GM12878 (cell line): Measurements from ENCODE around the gene CFAP300. TPM values are rescaled to one million over a fixed set of nuclear protein-coding genes. Genes with fewer than 3 reads are reported as not detected.

Experiments used
- ATAC-seq: fragments of 200-7000 bp; cut with Tn5 transposase; 3 replicates; pipeline ENCODE4 v1.9.1; 2020; ENCODE audit warnings: mild to moderate bottlenecking, moderate library complexity
- BruUV-seq: library from RNA; stranded (reverse); fragments of 400-500 nt; replicated peaks from 2 replicates; lab custom pipeline; 2021; lab: Mats Ljungman, UMichigan
- CTCF ChIA-PET: fragments of 300-600 bp; sonication (Branson Sonifier 250); formaldehyde crosslinking; extraction: SDS; loops from one replicate; lab custom pipeline; 2021; ENCODE audit warnings: inconsistent platforms; lab: Yijun Ruan, JAX
- POLR2A ChIA-PET: fragments of 350-600 bp; formaldehyde crosslinking; extraction: SDS; loops from one replicate; lab custom pipeline; 2021; ENCODE audit warnings: inconsistent platforms; lab: Charles Lee
- RAD21 ChIA-PET: fragments of 300-600 bp; sonication (Branson Sonifier 250); formaldehyde crosslinking; loops from one replicate; lab custom pipeline; 2023; ENCODE audit warnings: antibody characterized with exemption; ENCODE audit not compliant: unreplicated experiment; lab: Charles Lee
- SMC1A ChIA-PET: fragments of 300-600 bp; sonication (Branson Sonifier 250); formaldehyde crosslinking; loops from one replicate; lab custom pipeline; 2023; ENCODE audit not compliant: unreplicated experiment, uncharacterized antibody; lab: Charles Lee
- DNase-seq: peaks from one replicate; pipeline ENCODE4 v3.0.0-alpha.2; 2011; ENCODE audit warnings: low read depth, low spot score
- FAIRE-seq: peaks from 3 replicates; lab custom pipeline; 2011; peaks lifted over from hg19 to GRCh38; lab: Jason Lieb, UNC
- H2AFZ ChIP-seq: 2 replicates; pipeline ENCODE4 v1.6.0; 2011; ENCODE audit warnings: low read depth, low read length, control low read depth; ENCODE audit not compliant: control insufficient read depth
- H3K27ac ChIP-seq: 2 replicates; pipeline ENCODE4 v1.5.1; 2011; ENCODE audit warnings: control low read depth; ENCODE audit not compliant: control insufficient read depth, insufficient read depth
- H3K27me3 ChIP-seq, 2 experiments: replicated peaks in 1 of 2; 2 replicates each; pipeline versions ENCODE4 v1.6.0 to v1.6.1; 2011; ENCODE audit warnings: low read length in 1 of 2; ENCODE audit not compliant: control insufficient read depth in 2 of 2, insufficient read depth in 2 of 2
- H3K36me3 ChIP-seq, 2 experiments: 2 replicates each; pipeline ENCODE4 v1.5.1; 2011; ENCODE audit warnings: low read length in 1 of 2; ENCODE audit not compliant: control insufficient read depth in 2 of 2, insufficient read depth in 2 of 2
- H3K4me1 ChIP-seq: 2 replicates; pipeline ENCODE4 v1.6.1; 2011; ENCODE audit warnings: mild to moderate bottlenecking, low read length, moderate library complexity, mixed read lengths; ENCODE audit not compliant: control insufficient read depth, insufficient read depth
- H3K4me2 ChIP-seq: 2 replicates; pipeline ENCODE4 v1.6.0; 2011; ENCODE audit warnings: control low read depth; ENCODE audit not compliant: control insufficient read depth, insufficient read depth
- H3K4me3 ChIP-seq: fragments of 200-600 bp; sonication (generic); 2 replicates; pipeline ENCODE4 v1.5.1; 2016
- H3K79me2 ChIP-seq: 2 replicates; pipeline ENCODE4 v1.6.0; 2011; ENCODE audit warnings: low read length; ENCODE audit not compliant: control insufficient read depth, insufficient read depth
- H3K9ac ChIP-seq: 2 replicates; pipeline ENCODE4 v1.8.0; 2011; ENCODE audit warnings: low read length, control low read depth, mixed read lengths; ENCODE audit not compliant: control insufficient read depth, insufficient read depth
- H3K9me3 ChIP-seq: replicated peaks from 3 replicates; pipeline ENCODE4 v1.5.1; 2011; ENCODE audit warnings: mild to moderate bottlenecking, low read length; ENCODE audit not compliant: control insufficient read depth, insufficient read depth
- H4K20me1 ChIP-seq: 2 replicates; pipeline ENCODE4 v1.6.0; 2011; ENCODE audit not compliant: control insufficient read depth, insufficient read depth
- BACH1 ChIP-seq: fragments of 450-650 bp; IDR thresholded peaks from 2 replicates; pipeline ENCODE4 v1.6.1; 2017; ENCODE audit warnings: mild to moderate bottlenecking, borderline replicate concordance
- MXI1 ChIP-seq: fragments of 150-350 bp; IDR thresholded peaks from 2 replicates; pipeline ENCODE4 v1.6.1; 2011; ENCODE audit warnings: low read depth, mild to moderate bottlenecking, inconsistent platforms, low read length, improper control_type of control experiment
- NFYA ChIP-seq: IDR thresholded peaks from 2 replicates; pipeline ENCODE4 v1.6.1; 2011; ENCODE audit warnings: low read depth, mild to moderate bottlenecking, low read length, improper control_type of control experiment, borderline replicate concordance
- RUNX3 ChIP-seq: IDR thresholded peaks from 2 replicates; pipeline ENCODE4 v1.6.1; 2012; ENCODE audit warnings: low read length, inconsistent platforms
- TCF7 ChIP-seq: IDR thresholded peaks from 2 replicates; pipeline ENCODE4 v1.6.1; 2014; ENCODE audit warnings: antibody characterized with exemption, borderline replicate concordance
- YBX1 ChIP-seq: fragments of 450-650 bp; IDR thresholded peaks from 2 replicates; pipeline ENCODE4 v1.6.1; 2016; ENCODE audit warnings: antibody characterized with exemption
- ZNF622 ChIP-seq: fragments of 450-650 bp; IDR thresholded peaks from 2 replicates; pipeline ENCODE4 v1.6.1; 2017; ENCODE audit warnings: mild to moderate bottlenecking, inconsistent platforms
- WGBS: methylation state at CpG from one replicate; pipeline ENCODE4 v1.1.6; 2016; ENCODE audit warnings: low lambda C conversion rate; ENCODE audit not compliant: insufficient replicate concordance, insufficient coverage; ENCODE audit errors: missing lambda C conversion rate; 5-methylcytosine and 5-hydroxymethylcytosine counted together
- in situ Hi-C: fragments of 300-500 bp; cut with MboI; formaldehyde crosslinking; loops from 9 replicates; pipeline ENCODE4 v1.14.3; 2018; ENCODE audit warnings: mixed read lengths
- intact Hi-C: fragments of 100-400 bp; cut with micrococcal nuclease; formaldehyde crosslinking; loops from one replicate; pipeline ENCODE4 v1.14.2; 2022; ENCODE audit not compliant: unreplicated experiment
- polyA plus RNA-seq, 11 experiments: library from polyadenylated mRNA; depleted of rRNA in 4 of 11; unstranded in 6 of 11; stranded (reverse) in 5 of 11; fragments of >200 nt; fragmentation: Nextera tagmentation in 4 of 11; fragmentation: Illumina TruSeq in 1 of 11; extraction: Ambion mirVana in 4 of 11; extraction: Trizol in 1 of 11; gene quantifications; 1 replicate in 1 of 11; 2 replicates in 10 of 11; pipeline versions ENCODE4 v1.2.1 to v1.2.3, GENCODE V29; 2011 to 2016; ENCODE audit warnings: inconsistent platforms in 2 of 11, missing spikeins in 2 of 11, low read depth in 1 of 11
- total RNA-seq, 4 experiments: library from RNA; depleted of rRNA in 3 of 4; stranded (reverse); fragments of >200 nt in 3 of 4; fragmentation: Illumina TruSeq in 1 of 4; extraction: Trizol in 1 of 4; gene quantifications; 2 replicates each; pipeline versions ENCODE4 v1.2.1 to v1.2.3, GENCODE V29; 2013 to 2021
- TF ChIP-seq, protein P1 (sequence below): fragments of 450-650 bp; IDR thresholded peaks from 2 replicates; pipeline ENCODE4 v1.6.1; 2017; ENCODE audit warnings: antibody characterized with exemption, mild to moderate bottlenecking, moderate library complexity
- TF ChIP-seq, protein P2 (sequence below): fragments of 150-350 bp; IDR thresholded peaks from 2 replicates; pipeline ENCODE4 v1.6.1; 2014; ENCODE audit warnings: mild to moderate bottlenecking, low read depth, low read length
- TF ChIP-seq, protein P3 (sequence below): fragments of 450-650 bp; formaldehyde crosslinking; IDR thresholded peaks from 2 replicates; pipeline ENCODE4 v1.4.0; 2020; ENCODE audit warnings: mild to moderate bottlenecking, moderate library complexity
- TF ChIP-seq, protein P4 (sequence below): fragments of 450-650 bp; IDR thresholded peaks from 2 replicates; pipeline ENCODE4 v1.6.1; 2016; ENCODE audit warnings: mild to moderate bottlenecking

Gene CFAP300
- total and polyA plus RNA-seq, 10 of the 15 experiments (the other 5 are each of a cell fraction or from before 2014, with no cell fraction given) = not detected

GRCh38 chr11:102097186-102097585 is 49.9 kb downstream of the CFAP300 start (continued):
- TF ChIP-seq MXI1 = no peak
- TF ChIP-seq, all 136 proteins: peak for 0

DNA sequence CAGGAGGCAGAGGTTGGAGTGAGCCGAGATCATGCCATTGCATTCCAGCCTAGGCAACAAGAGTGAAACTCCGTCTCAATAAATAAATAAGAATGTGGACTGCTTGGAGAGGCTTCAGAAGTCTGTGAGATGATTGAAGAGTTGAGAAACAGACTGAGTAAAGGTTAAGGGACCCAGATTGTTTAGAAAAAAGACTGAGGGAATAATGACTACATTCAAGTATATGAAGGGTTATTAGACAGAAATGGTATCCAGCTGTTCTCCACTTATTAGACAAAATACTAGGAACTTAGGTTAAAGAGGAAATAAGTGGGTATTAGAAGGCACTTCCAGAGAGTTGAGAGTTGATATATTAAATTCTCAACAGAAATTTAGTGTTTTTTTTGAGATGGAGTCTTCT is 52.5 kb downstream of the CFAP300 start:
- H3K9me3 ChIP-seq = no peaks in the 10 kb centered on the region
- H3K36me3 ChIP-seq = no peaks in the 10 kb centered on the region
- H3K4me2 ChIP-seq = no peak overlapping the region
- intact Hi-C loops (no loop called here), in situ Hi-C loops (no loop called here)
- H4K20me1 ChIP-seq = no peaks in the 10 kb centered on the region
- ATAC-seq (no peak), DNase-seq (no peak), FAIRE-seq (no peak)
- H3K27me3 ChIP-seq = no peaks in the 10 kb centered on the region
- H3K4me3 ChIP-seq = no peak overlapping the region
- SMC1A ChIA-PET = no interaction called here
- TF ChIP-seq RUNX3 (no peak), TCF7 (no peak), BACH1 (no peak), YBX1 (no peak), NFYA (no peak), ZNF622 (no peak), MXI1 (no peak)
- TF ChIP-seq, protein P1, sequence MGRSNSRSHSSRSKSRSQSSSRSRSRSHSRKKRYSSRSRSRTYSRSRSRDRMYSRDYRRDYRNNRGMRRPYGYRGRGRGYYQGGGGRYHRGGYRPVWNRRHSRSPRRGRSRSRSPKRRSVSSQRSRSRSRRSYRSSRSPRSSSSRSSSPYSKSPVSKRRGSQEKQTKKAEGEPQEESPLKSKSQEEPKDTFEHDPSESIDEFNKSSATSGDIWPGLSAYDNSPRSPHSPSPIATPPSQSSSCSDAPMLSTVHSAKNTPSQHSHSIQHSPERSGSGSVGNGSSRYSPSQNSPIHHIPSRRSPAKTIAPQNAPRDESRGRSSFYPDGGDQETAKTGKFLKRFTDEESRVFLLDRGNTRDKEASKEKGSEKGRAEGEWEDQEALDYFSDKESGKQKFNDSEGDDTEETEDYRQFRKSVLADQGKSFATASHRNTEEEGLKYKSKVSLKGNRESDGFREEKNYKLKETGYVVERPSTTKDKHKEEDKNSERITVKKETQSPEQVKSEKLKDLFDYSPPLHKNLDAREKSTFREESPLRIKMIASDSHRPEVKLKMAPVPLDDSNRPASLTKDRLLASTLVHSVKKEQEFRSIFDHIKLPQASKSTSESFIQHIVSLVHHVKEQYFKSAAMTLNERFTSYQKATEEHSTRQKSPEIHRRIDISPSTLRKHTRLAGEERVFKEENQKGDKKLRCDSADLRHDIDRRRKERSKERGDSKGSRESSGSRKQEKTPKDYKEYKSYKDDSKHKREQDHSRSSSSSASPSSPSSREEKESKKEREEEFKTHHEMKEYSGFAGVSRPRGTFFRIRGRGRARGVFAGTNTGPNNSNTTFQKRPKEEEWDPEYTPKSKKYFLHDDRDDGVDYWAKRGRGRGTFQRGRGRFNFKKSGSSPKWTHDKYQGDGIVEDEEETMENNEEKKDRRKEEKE = no peak
- TF ChIP-seq, protein P2, sequence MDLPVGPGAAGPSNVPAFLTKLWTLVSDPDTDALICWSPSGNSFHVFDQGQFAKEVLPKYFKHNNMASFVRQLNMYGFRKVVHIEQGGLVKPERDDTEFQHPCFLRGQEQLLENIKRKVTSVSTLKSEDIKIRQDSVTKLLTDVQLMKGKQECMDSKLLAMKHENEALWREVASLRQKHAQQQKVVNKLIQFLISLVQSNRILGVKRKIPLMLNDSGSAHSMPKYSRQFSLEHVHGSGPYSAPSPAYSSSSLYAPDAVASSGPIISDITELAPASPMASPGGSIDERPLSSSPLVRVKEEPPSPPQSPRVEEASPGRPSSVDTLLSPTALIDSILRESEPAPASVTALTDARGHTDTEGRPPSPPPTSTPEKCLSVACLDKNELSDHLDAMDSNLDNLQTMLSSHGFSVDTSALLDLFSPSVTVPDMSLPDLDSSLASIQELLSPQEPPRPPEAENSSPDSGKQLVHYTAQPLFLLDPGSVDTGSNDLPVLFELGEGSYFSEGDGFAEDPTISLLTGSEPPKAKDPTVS = no peak
- TF ChIP-seq, protein P3, sequence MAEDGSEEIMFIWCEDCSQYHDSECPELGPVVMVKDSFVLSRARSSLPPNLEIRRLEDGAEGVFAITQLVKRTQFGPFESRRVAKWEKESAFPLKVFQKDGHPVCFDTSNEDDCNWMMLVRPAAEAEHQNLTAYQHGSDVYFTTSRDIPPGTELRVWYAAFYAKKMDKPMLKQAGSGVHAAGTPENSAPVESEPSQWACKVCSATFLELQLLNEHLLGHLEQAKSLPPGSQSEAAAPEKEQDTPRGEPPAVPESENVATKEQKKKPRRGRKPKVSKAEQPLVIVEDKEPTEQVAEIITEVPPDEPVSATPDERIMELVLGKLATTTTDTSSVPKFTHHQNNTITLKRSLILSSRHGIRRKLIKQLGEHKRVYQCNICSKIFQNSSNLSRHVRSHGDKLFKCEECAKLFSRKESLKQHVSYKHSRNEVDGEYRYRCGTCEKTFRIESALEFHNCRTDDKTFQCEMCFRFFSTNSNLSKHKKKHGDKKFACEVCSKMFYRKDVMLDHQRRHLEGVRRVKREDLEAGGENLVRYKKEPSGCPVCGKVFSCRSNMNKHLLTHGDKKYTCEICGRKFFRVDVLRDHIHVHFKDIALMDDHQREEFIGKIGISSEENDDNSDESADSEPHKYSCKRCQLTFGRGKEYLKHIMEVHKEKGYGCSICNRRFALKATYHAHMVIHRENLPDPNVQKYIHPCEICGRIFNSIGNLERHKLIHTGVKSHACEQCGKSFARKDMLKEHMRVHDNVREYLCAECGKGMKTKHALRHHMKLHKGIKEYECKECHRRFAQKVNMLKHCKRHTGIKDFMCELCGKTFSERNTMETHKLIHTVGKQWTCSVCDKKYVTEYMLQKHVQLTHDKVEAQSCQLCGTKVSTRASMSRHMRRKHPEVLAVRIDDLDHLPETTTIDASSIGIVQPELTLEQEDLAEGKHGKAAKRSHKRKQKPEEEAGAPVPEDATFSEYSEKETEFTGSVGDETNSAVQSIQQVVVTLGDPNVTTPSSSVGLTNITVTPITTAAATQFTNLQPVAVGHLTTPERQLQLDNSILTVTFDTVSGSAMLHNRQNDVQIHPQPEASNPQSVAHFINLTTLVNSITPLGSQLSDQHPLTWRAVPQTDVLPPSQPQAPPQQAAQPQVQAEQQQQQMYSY = no peak
- TF ChIP-seq, protein P4, sequence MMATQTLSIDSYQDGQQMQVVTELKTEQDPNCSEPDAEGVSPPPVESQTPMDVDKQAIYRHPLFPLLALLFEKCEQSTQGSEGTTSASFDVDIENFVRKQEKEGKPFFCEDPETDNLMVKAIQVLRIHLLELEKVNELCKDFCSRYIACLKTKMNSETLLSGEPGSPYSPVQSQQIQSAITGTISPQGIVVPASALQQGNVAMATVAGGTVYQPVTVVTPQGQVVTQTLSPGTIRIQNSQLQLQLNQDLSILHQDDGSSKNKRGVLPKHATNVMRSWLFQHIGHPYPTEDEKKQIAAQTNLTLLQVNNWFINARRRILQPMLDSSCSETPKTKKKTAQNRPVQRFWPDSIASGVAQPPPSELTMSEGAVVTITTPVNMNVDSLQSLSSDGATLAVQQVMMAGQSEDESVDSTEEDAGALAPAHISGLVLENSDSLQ = no peak
- CTCF ChIA-PET = interaction anchor here (0.6 kb wide), 1 partner anchor 687 kb away, joined by 4 read pairs; no protein-coding TSS in a partner anchor
- no peaks in the 10 kb centered on the region for H3K4me1 ChIP-seq
- WGBS = 49% methylated on average over 2 of the region's 2 CpGs
- BruUV-seq = no TSS peak
- POLR2A ChIA-PET = no interaction called here
- H3K27ac ChIP-seq = no peak overlapping the region
- no peaks in the 10 kb centered on the region for H3K79me2 ChIP-seq
- no peak overlapping the region for H2AFZ ChIP-seq
- RAD21 ChIA-PET = no interaction called here
- H3K9ac ChIP-seq = no peak overlapping the region
